OCI-M2 (cell line): ENCODE measurements around the gene QRFP.

Source experiments
- DNase-seq: peaks from one replicate; lab custom pipeline; 2025; ENCODE audit not compliant: unreplicated experiment; lab: John Stamatoyannopoulos, UW

QRFP gene

DNA sequence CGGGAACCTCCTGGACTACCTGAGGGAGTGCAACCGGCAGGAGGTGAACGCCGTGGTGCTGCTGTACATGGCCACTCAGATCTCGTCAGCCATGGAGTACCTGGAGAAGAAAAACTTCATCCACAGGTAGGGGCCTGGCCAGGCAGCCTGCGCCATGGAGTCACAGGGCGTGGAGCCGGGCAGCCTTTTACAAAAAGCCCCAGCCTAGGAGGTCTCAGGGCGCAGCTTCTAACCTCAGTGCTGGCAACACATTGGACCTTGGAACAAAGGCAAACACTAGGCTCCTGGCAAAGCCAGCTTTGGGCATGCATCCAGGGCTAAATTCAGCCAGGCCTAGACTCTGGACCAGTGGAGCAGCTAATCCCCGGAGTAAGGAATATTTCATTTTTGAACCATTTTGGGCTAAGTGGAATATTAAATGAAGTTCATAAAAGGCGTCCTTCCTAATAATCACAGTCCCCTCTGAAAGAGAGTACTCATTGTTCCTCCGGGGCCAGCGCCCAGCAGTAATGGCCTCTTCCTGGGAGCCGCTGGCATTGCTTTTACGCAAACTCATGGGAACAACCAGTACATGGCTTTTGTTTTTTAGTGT, 23.6 kb downstream of the QRFP start:
- no peak for DNase-seq

DNA sequence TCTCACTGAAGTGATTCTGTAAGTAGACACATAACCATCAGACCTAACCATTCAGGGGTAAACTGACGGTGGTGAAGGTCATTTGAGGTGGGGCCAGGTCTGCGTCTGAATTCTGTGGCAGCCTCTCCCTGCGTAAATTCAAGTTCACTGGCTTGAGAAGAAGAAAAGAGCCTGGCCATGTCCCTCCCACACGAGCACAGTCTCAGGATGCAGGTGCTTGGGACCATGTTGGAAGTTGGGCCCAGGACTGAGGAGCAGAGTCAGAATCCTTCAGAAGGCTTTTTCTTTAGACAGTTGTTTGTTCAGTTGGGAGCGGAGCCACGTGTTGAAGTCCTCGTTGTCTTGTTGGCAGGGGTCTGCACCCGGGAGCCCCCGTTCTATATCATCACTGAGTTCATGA, 24.1 kb downstream of the QRFP start:
- no peak for DNase-seq

DNA sequence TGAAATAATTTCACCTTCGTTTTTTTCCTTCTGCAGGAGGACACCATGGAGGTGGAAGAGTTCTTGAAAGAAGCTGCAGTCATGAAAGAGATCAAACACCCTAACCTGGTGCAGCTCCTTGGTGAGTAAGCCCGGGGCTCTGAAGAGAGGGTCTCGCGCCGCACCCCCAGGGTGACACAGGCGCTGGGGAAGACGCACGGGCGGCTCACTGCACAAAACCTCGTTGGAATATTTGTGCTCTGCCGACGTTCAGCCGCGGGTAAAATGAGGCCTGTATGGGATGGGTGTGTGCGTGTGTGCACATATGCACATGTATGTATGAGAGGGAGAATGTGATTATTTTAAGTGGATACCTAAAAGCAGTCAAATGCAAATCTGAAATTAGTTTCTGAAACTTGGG, 24.5 kb downstream of the QRFP start:
- DNase-seq: no peak

DNA sequence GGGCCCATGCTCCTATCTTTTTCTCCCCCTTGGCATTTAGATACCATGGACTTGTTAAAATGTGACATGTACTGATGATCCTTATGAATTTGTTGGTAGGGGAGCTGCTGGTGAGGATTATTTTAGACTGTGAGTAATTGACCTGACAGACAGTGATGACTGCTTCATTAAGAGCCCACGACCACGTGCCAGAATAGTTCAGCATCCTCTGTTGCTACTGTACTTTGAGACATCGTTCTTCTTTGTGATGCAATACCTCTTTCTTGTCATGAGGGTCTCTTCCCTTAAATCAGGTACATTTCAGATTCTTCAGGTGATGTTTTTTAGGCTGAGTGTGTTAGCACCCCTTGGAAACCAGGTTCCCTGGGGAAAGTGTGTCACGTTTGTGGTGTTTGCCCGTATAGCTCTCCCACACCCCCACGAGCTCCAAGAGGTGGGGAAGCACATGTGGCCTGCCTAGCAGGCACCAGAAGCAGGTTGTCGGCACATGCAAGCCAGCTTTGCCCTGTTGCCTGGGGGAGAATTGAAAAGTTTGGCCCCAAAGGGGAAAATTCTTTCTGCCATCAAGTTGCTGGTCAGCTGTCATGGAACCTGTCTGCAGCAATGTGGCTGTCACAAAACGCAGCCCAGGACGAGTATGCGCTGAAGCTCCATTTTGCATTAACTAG, 25.1 kb downstream of the QRFP start:
- DNase-seq: no peak

DNA sequence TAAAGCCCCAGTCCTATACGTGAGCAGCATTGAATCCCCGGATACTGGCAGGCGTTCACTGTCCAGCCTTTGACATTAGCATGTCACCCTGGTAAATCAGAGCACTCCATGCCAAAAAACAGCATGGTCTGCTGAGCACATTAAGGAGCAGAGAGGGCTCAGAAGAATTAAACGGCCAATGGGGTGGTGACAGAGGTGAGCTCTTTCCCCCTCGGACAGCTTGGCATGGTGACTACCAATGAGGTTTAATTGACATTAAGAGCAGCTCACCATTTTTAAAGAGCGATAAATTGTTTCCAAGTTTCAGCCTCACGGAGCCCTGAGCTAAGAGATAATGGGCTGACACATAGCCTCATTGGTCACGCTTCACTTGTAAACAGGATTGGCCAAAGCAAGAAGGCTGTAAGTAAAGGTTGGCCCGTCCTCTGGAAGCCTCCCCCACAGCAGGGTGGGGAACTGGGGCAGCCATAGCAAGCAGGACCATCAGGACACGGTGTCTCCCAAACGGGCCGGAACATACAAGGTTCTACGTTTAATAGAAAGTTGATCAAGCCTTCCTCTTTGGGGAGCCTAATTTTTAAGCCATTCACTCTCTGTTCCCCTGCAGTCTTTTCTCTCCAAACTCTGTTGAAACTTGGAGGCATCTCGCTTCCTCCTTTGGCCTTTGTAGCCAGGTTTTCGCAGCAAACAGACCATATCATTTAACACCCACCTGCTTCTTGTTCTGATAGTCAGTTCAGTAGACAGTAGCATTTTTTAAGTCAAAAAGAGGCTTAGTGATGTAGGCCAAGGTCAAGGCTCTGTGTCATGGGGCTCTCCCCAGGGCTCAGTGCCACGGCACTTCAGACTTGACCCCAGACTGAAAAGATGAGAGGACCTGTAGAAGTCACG, 25.9 kb downstream of the QRFP start:
- DNase-seq: no peak

DNA sequence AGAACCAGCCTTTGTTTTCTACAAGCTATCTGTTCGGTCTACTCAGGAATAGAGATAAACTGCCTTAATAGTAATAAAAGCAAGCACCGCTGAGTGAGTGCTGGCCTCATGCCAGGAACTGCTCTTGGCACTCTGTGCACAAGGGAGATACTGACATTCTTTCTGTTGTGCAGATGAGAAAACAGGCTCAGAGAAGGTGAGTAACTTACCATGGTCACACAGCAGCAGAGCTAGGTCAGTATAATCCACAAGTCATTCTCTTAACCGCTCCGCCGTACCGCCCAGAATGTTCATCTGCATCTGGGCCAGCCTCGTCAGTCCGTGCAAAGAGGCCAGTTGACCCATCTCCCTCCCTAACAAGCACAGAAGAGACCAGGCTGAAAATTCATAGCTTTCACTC, 27.4 kb downstream of the QRFP start:
- DNase-seq: no peak

DNA sequence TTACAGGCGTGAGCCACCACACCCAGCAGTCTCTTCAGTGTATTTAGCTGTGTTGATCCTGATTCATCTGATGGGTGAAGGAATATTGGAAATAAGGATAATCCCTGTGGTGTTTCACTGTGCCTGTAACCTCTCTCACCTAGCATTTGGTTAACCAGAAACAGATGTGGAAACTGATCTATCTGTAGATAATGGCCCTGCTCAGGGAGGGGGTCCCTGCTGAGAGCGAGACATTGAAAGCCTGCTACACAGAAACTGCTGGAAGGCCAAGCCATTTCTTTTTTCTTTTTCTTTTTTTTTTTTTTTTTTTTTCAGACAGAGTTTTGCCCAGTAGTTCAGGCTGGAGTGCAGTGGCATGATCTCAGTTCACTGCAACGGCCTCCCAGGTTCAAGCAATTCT, 28.4 kb downstream of the QRFP start:
- no peak for DNase-seq

DNA sequence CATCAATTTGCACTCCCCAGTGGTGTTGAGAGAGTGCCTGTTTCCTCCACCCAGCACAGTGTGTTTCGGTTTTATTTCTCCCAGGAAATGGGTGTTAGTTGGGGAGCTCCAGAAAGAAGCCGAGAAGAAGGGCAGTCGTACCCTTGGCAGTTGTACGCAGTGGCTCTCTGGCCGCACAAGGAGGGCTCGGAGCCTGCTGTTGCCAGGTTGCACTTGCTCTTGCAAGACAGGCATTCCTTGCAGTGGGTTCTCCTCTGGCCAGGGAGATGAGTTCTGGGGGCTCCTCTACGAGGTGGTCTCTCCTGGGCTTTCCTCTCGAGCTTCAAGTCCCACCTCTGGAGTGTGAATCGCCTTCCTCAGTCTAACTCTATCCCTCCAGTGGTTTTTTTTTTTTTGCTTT, 29.1 kb downstream of the QRFP start:
- no peak for DNase-seq

DNA sequence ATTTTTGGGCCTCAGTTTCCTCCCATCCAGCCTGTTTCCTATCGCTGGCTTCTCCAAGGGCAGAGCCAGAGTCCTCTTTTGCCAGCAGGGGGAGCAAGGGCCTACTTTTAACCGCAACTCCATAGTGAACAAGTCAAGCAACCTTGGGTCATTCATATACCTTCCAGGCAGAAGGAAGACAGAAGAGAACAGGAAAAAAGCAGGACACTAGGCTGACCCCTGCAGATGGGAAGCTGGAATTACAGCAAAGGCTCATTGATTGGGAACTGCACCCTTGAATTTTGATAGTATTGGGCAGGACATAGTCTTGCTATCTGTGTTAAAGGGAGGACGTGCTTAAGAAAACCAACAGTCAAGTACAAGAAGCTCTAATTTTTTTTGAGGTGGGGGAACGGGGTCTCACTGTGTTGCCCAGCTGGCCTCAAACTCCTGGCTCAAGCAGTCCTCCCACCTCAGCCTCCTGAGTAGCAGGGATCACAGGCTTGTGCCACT, 30.1 kb downstream of the QRFP start:
- no peak for DNase-seq

DNA sequence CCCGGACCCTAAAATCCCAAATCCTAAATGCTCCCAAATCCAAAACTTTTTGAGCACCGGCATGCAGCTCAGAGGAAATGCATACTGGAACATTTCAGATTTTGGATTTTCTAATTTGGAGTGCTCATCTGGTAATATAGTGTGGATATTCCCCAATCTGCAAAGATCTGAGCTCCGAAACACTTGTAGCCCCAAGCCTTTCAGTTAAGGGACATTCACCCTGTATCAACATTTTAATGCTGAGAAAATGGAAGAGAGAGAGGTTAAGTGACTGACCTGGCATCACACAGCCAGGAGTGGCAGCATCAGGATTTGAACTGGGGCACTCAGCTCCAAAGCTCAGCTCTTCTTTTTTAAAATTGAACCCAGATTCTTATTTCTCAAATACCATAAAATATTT, 30.7 kb downstream of the QRFP start:
- no peak for DNase-seq

DNA sequence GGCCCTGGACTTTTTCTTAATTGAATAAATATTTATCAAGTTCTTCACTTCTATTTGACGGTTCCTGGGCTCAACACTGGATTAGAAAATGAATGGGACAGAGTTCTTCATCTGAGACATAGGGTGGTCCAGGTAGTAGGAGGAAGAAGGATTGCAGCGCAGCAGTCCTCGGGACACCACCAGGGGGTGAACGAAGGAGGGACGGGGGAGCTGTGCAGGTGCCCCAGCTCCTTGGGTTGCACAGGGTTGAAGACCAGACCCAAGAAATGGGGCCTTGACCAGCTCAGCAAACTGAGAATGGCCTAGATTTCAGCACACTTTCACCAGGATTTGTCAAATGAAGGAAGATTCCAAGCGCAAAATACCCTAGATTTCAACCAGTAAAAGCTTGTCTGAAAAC, 32.1 kb downstream of the QRFP start:
- no peak for DNase-seq

DNA sequence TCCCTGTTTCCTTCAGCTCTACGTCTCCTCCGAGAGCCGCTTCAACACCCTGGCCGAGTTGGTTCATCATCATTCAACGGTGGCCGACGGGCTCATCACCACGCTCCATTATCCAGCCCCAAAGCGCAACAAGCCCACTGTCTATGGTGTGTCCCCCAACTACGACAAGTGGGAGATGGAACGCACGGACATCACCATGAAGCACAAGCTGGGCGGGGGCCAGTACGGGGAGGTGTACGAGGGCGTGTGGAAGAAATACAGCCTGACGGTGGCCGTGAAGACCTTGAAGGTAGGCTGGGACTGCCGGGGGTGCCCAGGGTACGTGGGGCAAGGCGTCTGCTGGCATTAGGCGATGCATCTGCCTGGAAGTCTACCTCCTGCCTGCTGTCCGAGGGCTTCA, 33.9 kb downstream of the QRFP start:
- DNase-seq: no peak

DNA sequence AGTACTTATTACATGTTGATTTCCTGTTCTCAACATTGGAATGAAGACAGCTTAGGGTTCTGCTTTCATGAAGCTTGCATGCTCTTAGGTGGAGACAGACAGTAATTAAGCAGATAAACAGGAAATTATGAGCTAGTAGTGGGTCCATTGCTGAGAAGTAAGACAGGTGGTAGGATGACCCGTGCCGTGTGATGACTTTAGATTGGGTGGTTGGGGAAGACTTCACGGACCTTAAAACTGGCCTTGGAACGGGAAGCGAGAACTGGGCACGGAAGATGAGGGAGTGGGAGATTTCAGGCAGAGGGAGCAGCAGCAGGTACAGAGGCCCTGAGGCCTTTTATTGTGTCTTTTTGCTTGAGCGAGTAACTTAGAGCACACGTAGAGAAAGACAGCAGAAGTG, 34.4 kb downstream of the QRFP start:
- no peak for DNase-seq

DNA sequence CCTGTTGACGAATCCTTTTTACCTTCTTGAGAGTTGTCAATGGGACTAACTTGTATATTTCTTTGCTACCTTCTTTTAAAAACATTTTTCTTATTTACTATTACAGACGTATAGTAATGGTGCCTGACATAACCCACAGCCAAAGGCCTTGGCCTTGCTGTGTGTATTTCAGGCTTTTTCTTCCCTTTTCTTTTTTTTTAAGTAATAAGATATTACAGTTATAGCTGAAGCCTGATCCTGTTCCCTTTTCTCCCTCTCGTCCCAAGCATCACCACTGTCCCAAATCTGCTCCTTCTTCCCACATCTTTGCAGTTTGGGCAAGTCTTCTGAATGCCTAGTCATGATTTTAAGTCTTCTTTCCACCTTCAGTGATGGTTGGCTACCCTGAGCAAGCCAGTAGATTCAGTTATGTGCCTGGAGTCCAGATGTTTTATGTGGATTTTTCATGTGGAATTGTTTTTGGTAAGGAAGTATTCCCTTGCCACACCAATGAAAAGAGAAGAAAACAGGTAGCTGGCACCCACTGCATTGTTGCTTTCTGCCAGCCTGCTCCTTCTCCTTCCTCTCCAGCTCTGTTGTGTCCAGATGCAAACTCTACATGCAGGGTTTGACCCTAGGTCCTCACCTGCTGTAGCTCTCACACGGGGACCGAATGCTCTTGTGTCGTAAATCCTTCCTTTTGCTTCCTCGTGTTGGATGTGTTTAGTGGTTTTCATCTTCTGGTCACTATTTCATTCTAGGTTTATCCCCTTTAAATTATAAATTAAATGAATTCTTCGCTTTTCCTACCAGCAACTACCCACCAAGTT, 35.0 kb downstream of the QRFP start:
- no peak for DNase-seq

DNA sequence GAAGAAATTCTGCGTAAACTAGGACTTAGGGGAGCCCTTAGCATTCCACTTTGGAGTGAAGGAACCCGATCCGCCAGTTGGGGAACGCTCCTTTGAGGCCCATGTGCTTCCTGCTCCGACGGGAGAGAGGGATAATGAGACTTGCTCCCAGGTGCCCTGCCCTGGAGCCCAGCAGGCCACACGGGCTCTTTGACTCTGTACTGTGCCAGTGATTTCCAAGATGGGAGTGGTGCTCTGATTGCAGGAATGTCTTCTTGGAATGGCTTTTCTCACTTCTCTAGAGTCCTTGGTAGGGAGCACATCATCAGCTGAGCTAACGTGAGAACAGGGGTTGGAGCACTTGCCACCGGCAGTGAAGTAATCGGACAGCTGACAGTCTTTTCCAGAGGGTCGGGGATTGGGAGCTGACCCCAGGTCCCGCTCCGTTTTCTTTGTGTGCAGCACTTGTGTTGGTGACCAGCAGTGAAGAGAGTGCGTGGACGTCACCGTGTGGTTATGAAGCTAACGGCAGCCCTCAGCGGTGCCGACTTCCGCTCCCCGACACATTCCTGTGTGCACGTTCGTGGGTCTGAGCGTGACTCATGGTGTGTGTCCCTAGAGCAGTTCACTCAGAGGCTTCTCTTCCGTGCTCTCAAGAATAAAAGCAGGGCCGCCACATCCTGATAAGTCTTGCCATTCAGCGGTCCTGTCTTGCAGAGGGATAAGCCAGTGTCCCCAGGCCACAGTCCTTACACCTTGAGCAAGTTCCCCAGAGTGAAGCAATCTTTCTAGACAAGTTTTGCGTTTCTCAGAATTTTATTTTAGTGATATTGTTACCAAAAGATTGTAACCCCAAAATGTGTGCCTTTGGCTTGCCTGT, 35.9 kb downstream of the QRFP start:
- DNase-seq: no peak

DNA sequence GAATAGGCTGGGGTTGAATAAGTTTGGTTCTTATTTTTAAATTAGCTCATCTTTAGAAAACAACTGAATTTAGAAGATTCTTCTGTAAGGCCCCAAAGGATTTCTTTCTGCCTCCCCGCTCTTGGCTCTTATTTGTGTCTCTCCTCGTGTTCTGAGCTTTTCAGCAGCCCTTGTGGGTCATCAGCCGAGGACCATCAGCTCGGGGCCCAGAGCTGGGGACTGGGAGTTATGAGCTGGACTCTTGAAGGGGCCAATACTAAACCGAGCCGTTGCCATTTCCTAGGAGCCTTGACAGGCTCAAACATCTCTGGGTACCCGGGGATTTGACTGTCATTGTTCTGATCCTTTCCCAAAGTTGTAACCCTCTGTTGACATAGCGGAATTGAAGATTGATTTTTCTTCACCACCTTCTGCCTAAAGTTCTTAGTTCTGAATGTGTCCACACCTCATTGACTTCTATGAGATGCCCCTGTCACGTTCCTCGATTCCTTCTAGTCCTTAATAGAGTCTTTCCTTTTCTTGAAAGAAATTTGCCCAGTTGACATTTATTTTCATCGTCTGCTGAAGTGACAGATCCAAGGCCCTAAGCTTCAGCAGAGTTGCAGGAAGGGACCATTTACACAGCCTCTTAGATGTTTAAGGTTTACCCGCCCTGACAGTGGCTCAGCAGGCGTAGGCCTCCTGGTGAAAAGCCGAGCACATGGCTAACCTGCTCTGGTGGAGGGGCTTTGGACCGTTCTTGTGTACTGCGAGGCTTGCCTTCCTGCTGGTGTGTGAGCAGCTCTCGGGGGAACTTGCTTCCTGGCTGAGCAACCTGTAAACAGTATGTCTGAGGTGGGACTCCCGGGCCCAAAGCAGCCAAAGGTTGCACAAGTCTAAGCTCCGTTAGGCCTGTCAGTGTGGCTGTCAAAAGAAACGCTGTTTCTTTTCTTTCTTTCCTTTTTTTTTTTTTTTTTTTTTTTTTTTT, 37.6 kb downstream of the QRFP start:
- DNase-seq: no peak

DNA sequence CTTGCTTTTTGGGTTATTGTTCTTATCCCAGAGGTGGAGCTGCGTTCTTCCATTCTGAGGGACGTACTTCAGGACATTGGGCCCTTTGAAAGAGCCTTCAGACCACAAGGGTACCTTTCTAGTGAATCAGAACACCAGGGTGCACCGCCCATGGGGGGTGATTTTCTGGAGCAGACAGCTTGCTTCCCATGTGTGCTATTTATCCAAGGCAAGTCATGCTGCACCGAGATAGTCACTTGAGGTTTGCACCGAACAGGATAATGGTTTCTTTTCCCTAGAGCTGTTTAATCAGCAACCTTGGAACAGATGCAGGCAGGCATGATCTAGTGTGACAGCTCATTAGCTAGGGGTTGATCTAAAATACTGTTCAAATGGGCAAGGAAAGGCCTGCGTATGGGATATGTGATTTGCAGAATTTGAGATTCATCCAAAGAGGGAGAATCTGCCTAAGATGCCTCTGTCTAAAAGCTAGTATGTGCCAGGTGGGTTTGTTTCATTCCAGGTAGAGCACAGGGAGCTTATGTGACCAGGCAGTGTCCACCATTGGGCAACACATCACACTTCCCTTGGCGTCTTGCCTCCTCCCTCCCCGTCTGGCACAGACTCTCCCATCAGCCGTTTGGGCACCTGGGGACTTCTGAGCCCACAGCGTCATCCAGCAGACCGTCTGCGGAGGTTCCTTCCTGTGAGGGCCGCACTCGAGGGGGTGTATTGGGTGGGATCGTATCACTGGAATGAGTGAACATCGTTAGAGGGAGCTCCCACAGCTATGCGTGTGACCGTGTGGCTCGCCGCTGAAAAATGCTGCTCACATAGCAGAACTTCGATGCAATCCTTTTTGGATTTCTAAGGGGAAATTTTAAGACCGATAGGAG, 38.5 kb downstream of the QRFP start:
- DNase-seq: no peak

DNA sequence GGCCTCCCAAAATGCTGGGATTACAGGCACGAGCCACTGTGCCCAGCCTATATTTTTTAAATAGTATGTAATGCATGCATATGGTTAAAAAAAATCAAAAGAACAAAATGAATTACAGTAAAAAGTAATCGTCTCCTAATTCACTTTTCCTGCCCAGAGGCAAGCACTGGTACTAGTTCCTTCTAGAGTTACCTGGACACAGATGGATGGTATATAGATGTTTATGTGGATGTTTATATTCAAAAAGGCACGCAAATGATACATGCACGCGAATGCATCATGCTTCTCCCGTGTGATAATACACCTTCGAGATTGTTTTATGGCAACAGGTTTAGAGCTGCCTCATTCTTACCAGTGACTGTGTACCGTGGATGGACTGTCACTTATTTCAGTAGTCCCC, 40.1 kb downstream of the QRFP start:
- DNase-seq: no peak
